ENCODE measurements around the gene SIK3.

DNA sequence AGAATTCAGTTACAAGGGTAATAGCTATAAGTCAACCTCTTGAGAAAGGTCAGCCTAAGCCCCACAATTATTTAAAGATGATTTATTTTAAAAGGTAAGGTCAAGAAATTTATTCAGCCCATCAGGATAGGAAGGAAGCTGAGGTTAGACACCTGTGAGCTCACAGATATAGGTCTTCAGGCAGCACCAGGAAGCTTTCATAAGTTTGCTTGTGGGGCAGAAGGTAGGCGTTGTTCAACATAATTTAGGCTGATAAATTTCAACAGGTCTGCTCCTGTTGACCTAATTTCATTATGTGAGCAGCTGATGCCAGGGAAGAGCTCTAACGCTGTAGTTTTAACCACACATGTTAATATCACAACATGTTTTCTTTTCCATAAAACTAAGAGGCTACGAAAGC, 142.7 kb downstream of the SIK3 start:
- TF ChIP-seq, protein P1, sequence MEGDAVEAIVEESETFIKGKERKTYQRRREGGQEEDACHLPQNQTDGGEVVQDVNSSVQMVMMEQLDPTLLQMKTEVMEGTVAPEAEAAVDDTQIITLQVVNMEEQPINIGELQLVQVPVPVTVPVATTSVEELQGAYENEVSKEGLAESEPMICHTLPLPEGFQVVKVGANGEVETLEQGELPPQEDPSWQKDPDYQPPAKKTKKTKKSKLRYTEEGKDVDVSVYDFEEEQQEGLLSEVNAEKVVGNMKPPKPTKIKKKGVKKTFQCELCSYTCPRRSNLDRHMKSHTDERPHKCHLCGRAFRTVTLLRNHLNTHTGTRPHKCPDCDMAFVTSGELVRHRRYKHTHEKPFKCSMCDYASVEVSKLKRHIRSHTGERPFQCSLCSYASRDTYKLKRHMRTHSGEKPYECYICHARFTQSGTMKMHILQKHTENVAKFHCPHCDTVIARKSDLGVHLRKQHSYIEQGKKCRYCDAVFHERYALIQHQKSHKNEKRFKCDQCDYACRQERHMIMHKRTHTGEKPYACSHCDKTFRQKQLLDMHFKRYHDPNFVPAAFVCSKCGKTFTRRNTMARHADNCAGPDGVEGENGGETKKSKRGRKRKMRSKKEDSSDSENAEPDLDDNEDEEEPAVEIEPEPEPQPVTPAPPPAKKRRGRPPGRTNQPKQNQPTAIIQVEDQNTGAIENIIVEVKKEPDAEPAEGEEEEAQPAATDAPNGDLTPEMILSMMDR (IDR thresholded peaks at IDR 0.05), result no peak
- no peak for TF ChIP-seq ZFX (IDR thresholded peaks at IDR 0.05; ENCODE audit: borderline replicate concordance)
